GM19452 (cell line): ENCODE results near the gene ST6GALNAC6.
"Not testable (repeated sequence)": the region's sequence is repeated elsewhere in the genome, so short reads cannot be mapped to it uniquely, and the experiment has no call there.

Source experiments
- ATAC-seq: cut with Tn5 transposase; IDR thresholded peaks from one replicate; pipeline ENCODE4 v1.9.1; 2021; ENCODE audit not compliant: unreplicated experiment

ST6GALNAC6 gene

GRCh38 chr9:127858041-127858512, 41.3 kb downstream of the ST6GALNAC6 start:
- ATAC-seq: no peak

DNA sequence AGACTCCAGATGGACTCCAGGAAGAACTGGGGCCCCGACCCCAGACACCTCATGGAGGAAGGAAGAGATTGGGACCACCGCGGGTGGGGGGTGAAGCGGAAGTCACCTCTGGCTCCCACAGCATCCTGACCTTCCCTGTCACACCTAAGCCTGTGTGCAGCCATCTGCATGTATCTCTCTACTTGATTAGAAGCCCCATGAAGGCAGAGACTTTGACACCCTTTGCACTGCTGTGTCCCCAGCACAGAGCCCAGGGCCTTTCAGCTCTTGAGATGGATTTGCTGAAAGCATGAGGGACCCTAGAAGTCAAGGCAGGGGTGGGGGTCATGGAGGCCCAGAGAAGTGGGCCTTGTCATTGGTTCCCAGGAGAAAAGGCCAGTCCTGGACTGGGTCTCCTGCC, 42.1 kb downstream of the ST6GALNAC6 start:
- ATAC-seq: no peak

DNA sequence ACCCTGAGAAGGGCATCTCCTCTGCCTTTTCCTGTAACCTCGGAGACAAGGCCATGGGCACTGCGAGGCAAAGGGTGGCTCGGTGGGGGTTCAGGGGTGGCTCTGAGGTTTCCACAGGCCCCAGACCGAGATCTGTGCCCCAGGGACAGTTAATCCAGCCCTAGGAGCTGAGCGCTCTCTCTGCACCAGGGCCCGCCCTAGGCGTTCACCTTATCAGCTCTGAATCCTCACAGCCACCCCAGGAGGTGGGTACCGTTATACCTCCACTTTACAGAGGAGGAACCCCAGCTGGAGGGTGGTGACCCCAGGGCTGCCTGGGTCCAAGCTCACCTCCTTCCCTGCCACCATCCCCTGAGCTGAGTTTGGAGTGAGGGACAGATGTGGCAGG, 42.7 kb downstream of the ST6GALNAC6 start:
- no peak for ATAC-seq

GRCh38 chr9:127856094-127856728, 43.2 kb downstream of the ST6GALNAC6 start:
- no peak for ATAC-seq

GRCh38 chr9:127855522-127855921, 43.9 kb downstream of the ST6GALNAC6 start:
- ATAC-seq: no peak

DNA sequence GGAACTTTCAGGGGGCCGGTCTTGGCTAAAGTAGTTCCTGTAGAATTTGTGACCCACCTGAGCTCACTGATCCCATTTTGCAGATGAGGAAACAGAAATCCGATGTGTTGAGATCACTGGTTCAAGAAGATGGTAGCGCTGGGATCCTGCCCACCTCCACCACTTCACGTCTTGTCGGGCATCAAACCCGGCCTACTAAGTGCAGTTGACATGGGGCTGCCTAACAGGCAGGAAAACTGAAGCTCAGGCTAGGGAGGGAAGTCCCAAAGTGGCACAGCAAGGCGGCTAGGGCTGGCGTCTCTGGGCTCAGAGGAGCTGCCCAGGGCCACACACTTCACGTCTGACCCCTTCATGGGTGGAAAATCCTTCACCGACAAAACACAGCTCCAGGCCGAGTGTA, 44.4 kb downstream of the ST6GALNAC6 start:
- no peak for ATAC-seq

GRCh38 chr9:127854184-127854806, 45.1 kb downstream of the ST6GALNAC6 start, which contains the start of gene ENG:
TSS of gene ENG (minus strand) at chr9:127854658. CDS start at chr9:127854355, 303 bp downstream.
- no peak for ATAC-seq

- no peak for ATAC-seq
These were observed 45.9 kb downstream of the ST6GALNAC6 start for GRCh38 chr9:127853312-127854183.

GRCh38 chr9:127852829-127853228, 46.6 kb downstream of the ST6GALNAC6 start:
- ATAC-seq: no peak

DNA sequence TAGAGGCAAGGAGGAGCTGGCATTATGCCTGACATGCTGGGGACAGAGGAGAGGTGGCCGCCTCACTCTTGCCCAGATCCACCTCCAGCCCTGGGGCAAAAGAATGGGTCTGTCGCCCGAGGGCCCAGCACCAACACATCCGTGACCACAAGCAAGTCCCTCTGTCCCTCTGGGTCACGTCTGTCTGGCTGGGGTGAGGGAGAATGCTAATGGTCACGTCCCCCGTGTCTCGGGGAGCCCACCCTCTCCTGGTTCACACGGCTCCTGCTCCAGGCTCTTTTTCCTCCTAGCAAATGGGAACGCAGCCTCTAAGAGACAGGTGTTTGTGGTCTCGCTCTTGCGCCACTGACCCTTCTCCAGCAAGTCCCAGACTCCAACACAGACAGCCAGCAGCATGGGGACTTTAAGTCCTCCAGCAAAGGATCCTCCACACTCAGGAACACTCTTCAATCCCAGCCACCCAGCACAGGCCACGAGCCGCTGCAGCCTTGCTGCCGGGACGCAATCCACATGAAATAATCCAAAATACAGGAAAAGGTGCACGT, 49.0 kb downstream of the ST6GALNAC6 start:
- no peak for ATAC-seq

DNA sequence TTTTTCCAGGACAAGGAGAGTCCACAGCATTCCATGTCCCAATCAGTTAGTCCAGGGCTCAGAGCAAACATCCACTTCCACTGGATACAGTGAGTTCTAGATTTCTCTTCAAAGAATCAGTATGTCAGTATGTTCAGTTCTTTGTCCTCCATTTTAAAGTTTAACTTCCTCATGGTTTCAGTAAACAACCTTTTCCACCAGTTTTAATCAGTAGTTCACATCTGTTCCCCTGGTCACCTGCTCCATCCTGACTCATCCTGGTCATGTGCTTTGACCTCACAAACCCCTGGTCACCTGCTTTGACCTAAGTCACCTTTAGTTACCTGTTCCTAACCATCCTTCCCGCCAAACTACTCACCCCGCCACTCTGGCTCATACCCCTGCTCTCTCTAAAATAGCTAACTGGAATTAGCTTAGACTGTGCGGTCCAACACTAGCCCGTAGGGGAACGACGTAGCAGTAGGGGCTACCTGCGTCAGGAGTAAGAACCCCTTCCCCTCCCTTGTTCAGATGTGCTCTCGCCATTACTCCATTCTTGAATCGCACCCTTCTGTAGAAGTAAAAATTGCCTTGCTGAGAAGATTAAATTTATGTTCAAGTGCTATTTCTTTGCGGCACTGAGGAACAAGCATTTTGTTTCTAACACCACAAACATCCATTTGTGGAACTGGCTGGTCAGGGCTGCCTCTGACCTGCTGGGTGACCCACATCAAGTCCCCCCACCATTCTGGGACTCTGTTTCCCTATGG, 50.5 kb downstream of the ST6GALNAC6 start:
- ATAC-seq: no peak

GRCh38 chr9:127847833-127848755, 51.3 kb downstream of the ST6GALNAC6 start:
- ATAC-seq: no peak

- ATAC-seq: no peak
These were observed 52.3 kb downstream of the ST6GALNAC6 start for GRCh38 chr9:127847178-127847510.

DNA sequence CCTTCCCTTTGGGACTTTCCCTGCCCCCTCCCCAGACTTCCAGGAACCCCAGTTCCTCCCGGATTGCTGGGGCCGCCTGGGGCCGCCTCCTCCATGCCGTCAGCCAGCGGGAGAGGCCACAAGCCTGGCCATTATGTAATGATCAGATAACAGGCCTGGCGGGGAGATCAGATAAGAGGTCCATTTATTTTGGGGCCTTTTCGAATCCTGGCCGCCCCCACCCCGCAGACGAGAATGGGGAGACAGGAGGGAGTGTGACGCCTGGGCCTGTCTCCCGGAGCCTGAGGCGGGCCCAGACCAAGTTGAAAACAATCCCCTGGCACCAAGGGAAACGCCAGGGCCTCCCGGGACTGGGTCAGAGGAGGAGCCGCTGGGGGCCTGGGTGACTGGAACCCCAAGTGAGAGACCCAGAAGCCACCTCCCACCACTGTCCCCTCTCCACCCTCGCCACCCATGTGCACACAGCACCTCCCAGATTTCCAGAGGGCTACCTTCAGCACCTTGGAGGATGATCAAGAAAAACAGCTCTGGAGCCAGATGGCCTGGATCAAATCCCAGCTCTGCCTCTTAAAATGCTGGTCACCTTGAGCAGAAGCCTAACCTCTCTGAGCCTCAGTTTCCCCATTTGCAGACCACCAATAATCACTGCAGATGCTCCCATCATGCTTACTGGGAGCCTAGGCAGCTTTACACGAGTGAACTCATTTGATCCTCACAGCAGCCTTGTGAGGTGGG, 52.8 kb downstream of the ST6GALNAC6 start:
- no peak for ATAC-seq

DNA sequence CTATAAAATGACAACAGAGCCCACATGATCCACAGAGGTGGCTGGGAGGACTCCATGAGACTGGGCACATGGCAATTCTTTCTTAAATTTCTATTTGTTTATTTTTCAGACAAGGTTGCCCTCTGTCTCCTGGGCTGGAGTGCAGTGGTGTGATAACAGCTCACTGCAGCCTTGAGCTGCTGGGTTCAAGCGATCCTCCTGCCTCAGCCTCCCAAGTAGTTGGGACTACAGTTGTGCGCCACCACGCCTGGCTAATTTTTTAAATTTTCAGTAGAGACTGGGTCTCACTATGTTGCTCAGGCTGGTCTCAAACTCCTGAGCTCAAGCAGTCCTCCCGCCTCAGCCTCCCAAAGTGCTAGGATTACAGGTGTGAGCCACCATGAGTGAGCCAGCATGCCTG, 53.8 kb downstream of the ST6GALNAC6 start:
- ATAC-seq: not testable (repeated sequence)

DNA sequence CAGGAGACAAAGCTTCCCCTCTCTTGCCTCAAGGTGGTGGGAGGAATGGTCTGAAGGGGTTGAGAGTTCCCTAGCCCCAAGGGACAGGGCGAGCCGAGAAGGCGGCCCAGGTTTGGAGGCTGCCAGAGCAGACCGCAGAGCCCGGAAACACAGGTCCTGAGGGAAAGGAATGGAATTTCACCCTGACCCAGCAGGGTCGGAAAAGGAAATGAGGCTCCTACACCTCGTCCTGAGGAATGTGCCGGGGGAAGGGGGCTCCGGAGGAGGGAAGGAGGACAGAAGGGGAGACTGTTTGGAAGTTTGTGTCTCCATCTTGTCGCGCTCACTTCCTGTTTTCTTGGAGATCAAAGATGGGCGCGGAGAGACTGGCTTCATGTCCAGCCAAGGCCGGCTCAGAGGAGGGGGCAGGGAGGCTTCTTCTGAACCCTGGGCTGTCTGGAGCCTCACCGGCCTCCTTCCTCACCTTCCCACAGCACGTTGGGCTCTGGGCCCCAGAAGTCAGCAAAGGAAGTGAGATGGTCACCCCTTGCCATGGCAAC, 54.5 kb downstream of the ST6GALNAC6 start:
- ATAC-seq: no peak

DNA sequence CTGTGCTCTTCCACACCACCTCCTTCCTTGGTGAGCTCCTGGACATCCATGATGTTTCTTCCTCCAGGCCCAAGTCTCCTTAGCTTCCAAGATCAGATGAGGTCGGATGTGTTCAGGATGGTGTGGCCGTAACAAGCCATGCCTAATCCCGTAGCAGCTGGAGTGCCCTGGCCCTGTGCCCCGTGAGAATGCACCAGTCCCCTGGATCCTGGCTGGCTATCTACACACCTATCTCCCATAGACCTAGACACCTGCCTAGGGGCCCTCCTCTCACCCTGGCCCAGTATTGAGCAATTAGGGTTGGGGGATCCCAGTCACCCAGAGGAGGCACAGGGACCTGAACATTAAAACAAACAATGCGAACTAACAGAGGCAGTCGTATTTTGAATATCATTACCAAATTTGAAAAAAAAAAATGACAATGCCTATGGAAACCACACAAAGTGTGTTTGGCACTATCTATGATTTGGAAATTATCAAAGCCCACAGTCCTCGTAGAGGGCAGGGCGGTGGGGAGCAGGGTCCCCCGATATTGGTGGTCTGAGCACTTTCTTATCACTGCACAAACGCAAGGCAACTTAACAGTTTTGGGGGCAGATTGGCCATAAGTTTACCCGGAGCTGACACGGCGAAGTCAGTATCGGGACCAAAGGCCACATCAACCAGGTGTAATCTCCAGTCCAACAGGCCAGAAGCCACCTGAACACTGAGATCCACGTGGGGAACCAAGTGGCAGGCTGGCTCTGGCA, 58.1 kb downstream of the ST6GALNAC6 start:
- no peak for ATAC-seq
